LNCAP (cell line): ENCODE measurements around the gene CNTNAP2.

ENCODE experiments used
- CTCF ChIP-seq: fragments of 450-650 bp; IDR thresholded peaks from 2 replicates; pipeline ENCODE4 v1.5.1; 2017; ENCODE audit warnings: mild to moderate bottlenecking

CNTNAP2 gene

GRCh38 chr7:147136352-147136751 lies 1019.8 kb downstream of the CNTNAP2 start:
- no peak for TF ChIP-seq CTCF

- TF ChIP-seq CTCF = no peak
These were observed 1028.6 kb downstream of the CNTNAP2 start for GRCh38 chr7:147145194-147145593.

- TF ChIP-seq CTCF = no peak
These were observed 1029.6 kb downstream of the CNTNAP2 start for GRCh38 chr7:147146169-147146568.

- TF ChIP-seq CTCF = no peak
These were observed 1035.1 kb downstream of the CNTNAP2 start for GRCh38 chr7:147151661-147152060.

GRCh38 chr7:147153571-147153970 lies 1037.0 kb downstream of the CNTNAP2 start:
- TF ChIP-seq CTCF = no peak

- TF ChIP-seq CTCF = no peak
These were observed 1044.8 kb downstream of the CNTNAP2 start for GRCh38 chr7:147161405-147161804.

GRCh38 chr7:147170341-147171012 lies 1053.9 kb downstream of the CNTNAP2 start:
- TF ChIP-seq CTCF = no peak

- TF ChIP-seq CTCF = no peak
These were observed 1054.4 kb downstream of the CNTNAP2 start for GRCh38 chr7:147171013-147171391.
